Aorta (tissue), 5 donors: ENCODE results near the gene MSX2. TPM values are rescaled to one million over a fixed set of nuclear protein-coding genes. Genes with fewer than 3 reads are reported as not detected.
A peak's percentile ranks its signal among the peaks of the same experiment; 100 is the strongest.

ENCODE experiments used
- ATAC-seq: fragments of 200-7000 bp; cut with Tn5 transposase; one replicate; pipeline ENCODE4 v1.9.1; 2022; ENCODE audit warnings: moderate library complexity; ENCODE audit not compliant: low FRiP score
- DNase-seq, 2 donors: peaks; one replicate each; pipeline ENCODE4 v3.0.0-alpha.2; 2020
- H3K27ac ChIP-seq, 2 donors: one replicate each; pipeline ENCODE4 v1.5.1; 2013; ENCODE audit warnings: low read length in 2 of 2, mild to moderate bottlenecking in 2 of 2, moderate library complexity in 2 of 2, control low read depth in 1 of 2, inconsistent platforms in 1 of 2, low read depth in 1 of 2
- H3K27me3 ChIP-seq, 2 donors: one replicate each; pipeline ENCODE4 v1.6.1; 2013; ENCODE audit warnings: control low read depth in 1 of 2, low read length in 1 of 2, mild to moderate bottlenecking in 1 of 2, moderate library complexity in 1 of 2; ENCODE audit not compliant: insufficient read depth in 2 of 2, control insufficient read depth in 1 of 2
- H3K36me3 ChIP-seq, 2 donors: one replicate each; pipeline ENCODE4 v1.6.1; 2013; ENCODE audit warnings: control low read depth in 1 of 2, low read length in 1 of 2, mild to moderate bottlenecking in 1 of 2; ENCODE audit not compliant: insufficient read depth in 2 of 2, control insufficient read depth in 1 of 2
- H3K4me1 ChIP-seq, 2 donors: one replicate each; pipeline ENCODE4 v1.6.1; 2013; ENCODE audit warnings: low read length in 2 of 2, control low read depth in 1 of 2, mild to moderate bottlenecking in 1 of 2, moderate library complexity in 1 of 2; ENCODE audit not compliant: insufficient read depth in 2 of 2, control insufficient read depth in 1 of 2
- H3K4me3 ChIP-seq, 2 donors: one replicate each; pipeline ENCODE4 v1.5.1; 2013; ENCODE audit warnings: low read length in 2 of 2, control low read depth in 1 of 2, mild to moderate bottlenecking in 1 of 2
- H3K9me3 ChIP-seq: one replicate; pipeline ENCODE4 v1.6.1; 2013; ENCODE audit warnings: mild to moderate bottlenecking, low read length; ENCODE audit not compliant: control insufficient read depth
- WGBS, 2 donors: extraction: QIAGEN DNeasy Blood & Tissue Kit; methylation state at CpG; one replicate each; pipeline ENCODE4 v1.1.7; 2013; 5-methylcytosine and 5-hydroxymethylcytosine counted together
- intact Hi-C, 2 donors: fragments of 100-400 bp; cut with DNase I; formaldehyde crosslinking; loops; one replicate each; pipeline versions ENCODE4 v1.14.2 to v1.15.0; 2022
- polyA plus RNA-seq, 2 donors: library from polyadenylated mRNA; stranded (reverse); fragments of 200-250 nt; gene quantifications; one replicate each; pipeline ENCODE4 v1.2.3, GENCODE V29; 2013
- total RNA-seq, 2 donors: library from RNA; stranded (reverse); fragmentation: NEBNext Ultra II Directional; extraction: Animal tissue kit (Norgen Biotek cat#: 25700); gene quantifications; one replicate each; pipeline ENCODE4 v1.2.1, GENCODE V29; 2021
- donor health status: healthy with polysubstance abuse.
- donor health status: Bipolar disorder and iron deficiency.
- donor health status: DM: no; HTN: no; CAD: no.
- donor health status: DM: no; HTN: no; CAD: no.
- donor health status: DM: yes; HTN: yes; CAD: no.

MSX2 gene
- total and polyA plus RNA-seq, 4 donors, result 0.82 to 2.9 (median 1.1) TPM

GRCh38 chr5:174714751-174715150 is 9.6 kb upstream of the MSX2 start:
- Histone ChIP-seq H3K36me3 (no peaks in the 10 kb centered on the region), H3K4me3 (no peak overlapping the region), H3K9me3 (no peaks in the 10 kb centered on the region), H3K27me3 (no peaks in the 10 kb centered on the region), H3K27ac (no peak overlapping the region), H3K4me1 (no peaks in the 10 kb centered on the region)
- intact Hi-C loops, result no loop called here
- ATAC-seq (no peak), DNase-seq (no peak)

DNA sequence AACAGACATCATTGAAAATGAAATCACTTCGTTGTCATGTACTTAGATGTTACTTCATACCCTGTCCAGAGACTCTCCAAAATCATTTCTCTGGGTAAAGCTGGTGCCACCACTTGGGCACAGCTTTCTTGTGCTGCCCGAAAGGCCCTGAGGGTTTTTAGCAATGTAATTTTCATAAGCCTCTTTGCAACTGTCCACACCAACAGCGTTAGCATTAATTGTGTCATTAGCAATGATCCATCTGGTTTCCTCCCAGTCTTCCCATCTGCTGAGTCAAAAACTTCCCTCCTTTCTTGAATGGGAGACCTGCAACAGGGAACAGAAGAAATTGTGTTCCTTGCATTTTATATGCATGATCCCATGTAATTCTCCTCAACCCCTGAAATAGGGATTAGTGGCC is 8.6 kb upstream of the MSX2 start:
- DNase-seq, result no peak
- H3K36me3 ChIP-seq, result no peaks in the 10 kb centered on the region
- H3K27ac ChIP-seq, result no peak overlapping the region
- no peak overlapping the region for H3K4me3 ChIP-seq
- 76 to 83% methylated on average over 3 of the region's 3 CpGs for WGBS, 2 donors
- peaks cover 0 to 3% of the 10 kb centered on the region in 2 donors for H3K27me3 ChIP-seq
- ATAC-seq, result no peak
- intact Hi-C loops, result no loop called here
- H3K4me1 ChIP-seq, result no peaks in the 10 kb centered on the region
- no peaks in the 10 kb centered on the region for H3K9me3 ChIP-seq

- Histone ChIP-seq H3K36me3 (no peaks in the 10 kb centered on the region), H3K27ac (no peak overlapping the region), H3K4me1 (no peaks in the 10 kb centered on the region), H3K4me3 (no peak overlapping the region), H3K9me3 (no peaks in the 10 kb centered on the region), H3K27me3 (peaks cover 0 to 3% of the 10 kb centered on the region in 2 donors)
- DNase-seq (no peak), ATAC-seq (no peak)
- intact Hi-C loops, result no loop called here
- WGBS, 2 donors, result 23 to 30% methylated on average over 5 of the region's 5 CpGs
Observed at GRCh38 chr5:174717826-174718455, 6.4 kb upstream of the MSX2 start.

DNA sequence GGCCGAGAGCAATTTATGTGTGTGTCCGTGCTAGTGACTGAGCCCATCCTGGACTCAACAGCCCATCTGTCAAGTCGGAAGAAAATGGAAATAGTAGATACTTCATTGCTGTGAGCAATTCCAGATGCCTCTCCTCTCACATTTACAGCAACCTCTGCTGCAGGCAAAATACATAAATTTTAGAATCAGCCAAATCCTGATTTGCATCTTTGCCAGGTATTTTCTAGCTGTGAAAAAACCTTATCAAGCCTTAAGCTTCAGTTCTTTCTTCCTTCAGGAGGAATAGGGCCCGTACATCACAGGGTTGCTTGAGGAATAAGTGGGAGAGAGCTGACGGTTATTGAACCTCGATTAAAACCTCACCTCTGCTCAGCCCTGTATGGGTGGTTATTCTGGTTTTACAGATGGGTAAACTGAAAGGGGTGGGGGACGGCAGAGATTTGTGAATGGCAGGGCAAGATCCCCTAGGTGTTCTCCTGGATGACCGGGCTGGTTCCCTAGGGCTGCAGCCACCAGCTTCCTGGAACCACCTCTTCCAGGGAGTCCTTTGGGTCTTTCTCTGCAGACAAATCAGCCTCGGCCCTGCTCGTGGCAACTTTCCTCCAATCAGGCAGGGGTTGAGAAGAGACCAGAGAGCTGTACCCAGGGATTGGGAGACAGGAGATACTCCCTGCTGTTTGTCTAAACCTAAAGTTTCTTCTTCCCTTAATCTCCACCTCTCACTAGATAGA is 5.3 kb upstream of the MSX2 start:
- intact Hi-C loops, result no loop called here
- no peak overlapping the region for H3K4me3 ChIP-seq
- H3K9me3 ChIP-seq, result no peaks in the 10 kb centered on the region
- H3K36me3 ChIP-seq, result no peaks in the 10 kb centered on the region
- peaks cover 0 to 3% of the 10 kb centered on the region in 2 donors for H3K27me3 ChIP-seq
- no peak for DNase-seq
- ATAC-seq, result no peak
- 20 to 40% methylated on average over 10 of the region's 10 CpGs for WGBS, 2 donors
- H3K27ac ChIP-seq, result no peak overlapping the region
- H3K4me1 ChIP-seq, result no peaks in the 10 kb centered on the region

DNA sequence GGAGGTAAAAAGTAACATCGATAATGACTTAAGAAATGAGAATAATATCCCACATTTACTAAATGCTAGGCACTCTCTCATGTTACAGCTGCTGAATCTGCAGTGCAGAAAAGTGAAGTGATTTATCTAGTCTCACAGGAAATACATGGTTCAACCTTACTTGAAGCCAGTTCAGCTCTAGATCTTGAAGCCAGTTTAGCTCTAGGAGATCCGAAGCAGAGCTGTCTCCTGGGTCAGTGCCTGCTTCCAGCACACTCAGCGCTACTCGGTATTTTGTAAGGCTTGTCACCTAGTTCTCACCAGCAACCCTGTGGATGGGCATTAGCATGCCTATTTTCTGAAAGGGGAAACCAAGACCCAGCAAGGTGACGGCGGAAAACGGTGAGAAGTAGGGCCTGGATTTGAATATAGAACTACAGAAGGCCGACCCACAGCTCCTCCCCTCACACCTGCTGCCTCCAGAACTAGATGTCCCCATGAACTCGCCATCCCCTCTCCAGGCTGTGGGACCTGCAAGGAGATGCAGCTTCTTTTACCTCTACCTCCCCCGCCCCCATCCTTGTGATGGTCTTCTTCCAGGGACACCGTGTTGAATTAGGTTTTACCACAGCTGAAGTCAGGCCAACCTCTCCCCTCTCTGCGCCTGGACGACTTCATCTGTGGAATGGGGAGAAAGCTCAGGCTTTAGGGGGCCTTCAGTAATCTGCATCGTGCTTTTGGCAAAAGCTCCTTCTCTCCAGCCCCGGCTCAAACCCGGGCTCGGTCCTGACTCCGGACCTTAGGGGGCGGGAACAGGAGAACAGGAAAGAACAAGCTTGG is 4.4 kb upstream of the MSX2 start:
- Histone ChIP-seq H3K27ac (no peak overlapping the region), H3K4me3 (no peak overlapping the region), H3K9me3 (no peaks in the 10 kb centered on the region), H3K27me3 (peaks cover 0 to 3% of the 10 kb centered on the region in 2 donors), H3K4me1 (no peaks in the 10 kb centered on the region), H3K36me3 (no peaks in the 10 kb centered on the region)
- 10 to 26% methylated on average over 19 of the region's 19 CpGs for WGBS, 2 donors
- intact Hi-C loops, result loop anchor here in 1 of 2 donors (10.0 kb wide), 1 partner anchor 165 kb away; no protein-coding TSS in a partner anchor
- DNase-seq (no peak), ATAC-seq (no peak)

DNA sequence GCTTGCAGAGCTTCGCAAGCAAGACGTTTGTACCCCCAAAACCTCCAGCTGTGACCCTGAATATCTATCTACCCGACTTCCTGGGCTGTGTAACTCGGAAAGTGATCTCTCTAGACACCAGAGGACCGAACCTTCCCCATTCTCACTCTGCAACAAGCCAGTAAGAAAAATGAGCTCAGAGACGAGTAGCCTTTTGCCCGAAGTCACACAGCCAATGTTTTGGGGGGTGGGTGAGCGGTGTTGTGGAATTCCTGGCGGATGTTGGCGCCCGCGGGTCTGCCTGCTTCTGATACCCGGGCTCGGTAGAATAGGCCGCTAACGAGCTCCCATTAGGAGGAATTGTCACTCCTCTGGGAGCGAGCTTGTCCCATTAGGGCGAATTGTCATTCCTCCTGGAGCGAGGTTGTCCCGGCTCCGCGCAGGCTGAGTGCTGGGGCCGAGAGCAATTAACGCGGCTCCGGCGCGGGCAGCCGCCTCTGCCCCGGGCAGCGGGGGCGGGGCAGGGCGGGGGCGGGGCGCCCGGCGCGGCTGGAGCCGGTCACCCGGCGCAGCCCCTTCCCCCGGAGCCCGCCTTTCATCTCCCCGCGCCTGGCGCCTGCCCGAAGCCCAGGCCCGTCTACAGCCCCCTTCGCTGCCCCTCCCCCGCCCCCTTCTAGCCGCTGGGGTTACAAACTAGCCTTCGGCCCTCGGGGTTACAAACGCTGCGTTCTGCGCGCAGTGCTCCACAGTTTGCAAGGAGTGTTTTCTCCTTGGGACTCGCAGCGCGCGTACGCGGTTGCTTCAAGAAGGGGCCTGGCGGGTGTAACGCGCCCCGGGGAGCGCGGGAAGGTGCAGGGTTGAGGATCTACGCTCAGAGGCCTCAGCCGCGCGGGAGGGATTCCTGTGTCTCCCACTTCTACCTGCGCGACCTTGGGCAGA is 3.5 kb upstream of the MSX2 start:
- intact Hi-C loops, result loop anchor here in 1 of 2 donors (10.0 kb wide), 1 partner anchor 166 kb away; no protein-coding TSS in a partner anchor
- ATAC-seq (no peak), DNase-seq (no peak)
- Histone ChIP-seq H3K4me3 (peak overlapping the region in 1 of 2 donors; percentile 7), H3K9me3 (no peaks in the 10 kb centered on the region), H3K27ac (no peak overlapping the region), H3K4me1 (no peaks in the 10 kb centered on the region), H3K27me3 (peaks cover 0 to 3% of the 10 kb centered on the region in 2 donors), H3K36me3 (no peaks in the 10 kb centered on the region)
- 3 to 4% methylated on average over 64 to 75 of the region's 75 CpGs for WGBS, 2 donors

GRCh38 chr5:174721530-174722432 is 2.6 kb upstream of the MSX2 start:
- DNase-seq, result no peak
- 12 to 16% methylated on average over 19 of the region's 19 CpGs for WGBS, 2 donors
- H3K27ac ChIP-seq, result no peak overlapping the region
- peaks cover 0 to 3% of the 10 kb centered on the region in 2 donors for H3K27me3 ChIP-seq
- ATAC-seq, result no peak
- H3K36me3 ChIP-seq, result no peaks in the 10 kb centered on the region
- no peak overlapping the region for H3K4me3 ChIP-seq
- no peaks in the 10 kb centered on the region for H3K9me3 ChIP-seq
- intact Hi-C loops, result loop anchor here in 1 of 2 donors (10.0 kb wide), 1 partner anchor 167 kb away; no protein-coding TSS in a partner anchor
- H3K4me1 ChIP-seq, result no peaks in the 10 kb centered on the region
